Fibroblast of skin of back (primary cell): ENCODE results near the gene RGL3. TPM values are rescaled to one million over a fixed set of nuclear protein-coding genes. Genes with fewer than 3 reads are reported as not detected.
"Not testable (repeated sequence)": the region's sequence is repeated elsewhere in the genome, so short reads cannot be mapped to it uniquely, and the experiment has no call there.

Source experiments
- DNase-seq: peaks from one replicate; pipeline ENCODE4 v3.0.0-alpha.2; 2013
- polyA plus RNA-seq, 2 experiments: library from polyadenylated mRNA; unstranded; fragments of 120-200 nt; gene quantifications; one replicate each; pipeline ENCODE4 v1.2.1, GENCODE V29; 2013; ENCODE audit not compliant: insufficient read length in 2 of 2

The RGL3 gene
- not detected for polyA plus RNA-seq (2013, experiment 1 of 2; ENCODE audit: insufficient read length)
- polyA plus RNA-seq (2013, experiment 2 of 2; ENCODE audit: insufficient read length), result not detected

GRCh38 chr19:11418549-11419506 lies at the start of gene RGL3:
Gene RGL3, minus strand, starts transcription at chr19:11419314. Its CDS starts 36 bp downstream, at chr19:11419278.
- no peak for DNase-seq

- DNase-seq, result not testable (repeated sequence)
Observed at GRCh38 chr19:11468266-11468845, 49.2 kb upstream of the RGL3 start.

GRCh38 chr19:11465600-11465999 lies 46.5 kb upstream of the RGL3 start:
- DNase-seq, result no peak

- DNase-seq, result no peak
Observed at GRCh38 chr19:11464333-11465265, 45.5 kb upstream of the RGL3 start.

GRCh38 chr19:11463391-11463790 lies 44.3 kb upstream of the RGL3 start:
- no peak for DNase-seq

GRCh38 chr19:11461453-11461852 lies 42.3 kb upstream of the RGL3 start:
- DNase-seq, result no peak

- DNase-seq, result no peak
Observed at GRCh38 chr19:11460207-11460606, 41.1 kb upstream of the RGL3 start.

- not testable (repeated sequence) for DNase-seq
Observed at GRCh38 chr19:11458912-11459311, 39.8 kb upstream of the RGL3 start.

- DNase-seq, result no peak
Observed at GRCh38 chr19:11458236-11458900, 39.3 kb upstream of the RGL3 start.

GRCh38 chr19:11457831-11458230 lies 38.7 kb upstream of the RGL3 start:
- no peak for DNase-seq

GRCh38 chr19:11457115-11457514 lies 38.0 kb upstream of the RGL3 start:
- DNase-seq, result no peak

- no peak for DNase-seq
Observed at GRCh38 chr19:11456659-11457058, 37.5 kb upstream of the RGL3 start.

- DNase-seq, result not testable (repeated sequence)
Observed at GRCh38 chr19:11455233-11455554, 36.1 kb upstream of the RGL3 start.

- DNase-seq, result no peak
Observed at GRCh38 chr19:11453468-11454341, 34.6 kb upstream of the RGL3 start.

GRCh38 chr19:11452620-11453310 lies 33.7 kb upstream of the RGL3 start:
- DNase-seq, result no peak

GRCh38 chr19:11451871-11452619 lies 32.9 kb upstream of the RGL3 start:
- DNase-seq, result no peak

- no peak for DNase-seq
Observed at GRCh38 chr19:11451327-11451870, 32.3 kb upstream of the RGL3 start.

- DNase-seq, result no peak
Observed at GRCh38 chr19:11450570-11451326, 31.6 kb upstream of the RGL3 start.
